SK-N-SH treated with all-trans-retinoic acid at 6 μM for 48 hours (cell line): ENCODE results near the gene SEC24D.

Experiments used
- ATAC-seq: fragments of 200-7000 bp; cut with Tn5 transposase; 3 replicates; pipeline ENCODE4 v1.9.1; 2020; ENCODE audit warnings: mild to moderate bottlenecking, moderate library complexity
- ARNTL ChIP-seq: fragments of 450-650 bp; formaldehyde crosslinking; IDR thresholded peaks from 2 replicates; pipeline ENCODE4 v1.5.0; 2020; ENCODE audit warnings: low read depth, mild to moderate bottlenecking, moderate library complexity, borderline replicate concordance
- BACH2 ChIP-seq: fragments of 250-450 bp; sonication (Bioruptor Pico); IDR thresholded peaks from 2 replicates; pipeline ENCODE4 v1.9.0; 2021; ENCODE audit warnings: mild to moderate bottlenecking, borderline replicate concordance
- CSDC2 ChIP-seq: fragments of 250-450 bp; sonication (Bioruptor Pico); IDR thresholded peaks from 2 replicates; pipeline ENCODE4 v1.5.0; 2020; ENCODE audit warnings: mild to moderate bottlenecking, moderate library complexity
- ESRRG ChIP-seq: fragments of 250-450 bp; sonication (Bioruptor Pico); IDR thresholded peaks from 2 replicates; pipeline ENCODE4 v1.6.1; 2021; ENCODE audit warnings: mild to moderate bottlenecking
- GLIS3 ChIP-seq: fragments of 250-450 bp; sonication (Bioruptor Pico); IDR thresholded peaks from 2 replicates; pipeline ENCODE4 v1.5.0; 2020; ENCODE audit warnings: mild to moderate bottlenecking, moderate library complexity
- ISL1 ChIP-seq: fragments of 250-450 bp; sonication (Bioruptor Pico); IDR thresholded peaks from 2 replicates; pipeline ENCODE4 v2.1.2; 2022; ENCODE audit warnings: mild to moderate bottlenecking, moderate library complexity
- OSR1 ChIP-seq: fragments of 250-450 bp; sonication (Bioruptor Pico); IDR thresholded peaks from 2 replicates; pipeline ENCODE4 v1.8.0; 2022; ENCODE audit warnings: moderate library complexity, mild to moderate bottlenecking, inconsistent platforms
- PATZ1 ChIP-seq: fragments of 250-450 bp; sonication (Bioruptor Pico); IDR thresholded peaks from 2 replicates; pipeline ENCODE4 v1.8.0; 2020; ENCODE audit warnings: mild to moderate bottlenecking, moderate library complexity, borderline replicate concordance
- POU6F1 ChIP-seq: fragments of 250-450 bp; sonication (Bioruptor Pico); IDR thresholded peaks from 2 replicates; pipeline ENCODE4 v1.8.0; 2021; ENCODE audit warnings: low read depth, mild to moderate bottlenecking, moderate library complexity, borderline replicate concordance
- PPARA ChIP-seq: fragments of 250-450 bp; sonication (Bioruptor Pico); IDR thresholded peaks from 2 replicates; pipeline ENCODE4 v1.5.0; 2020; ENCODE audit warnings: mild to moderate bottlenecking, borderline replicate concordance
- RARB ChIP-seq: fragments of 250-450 bp; sonication (Bioruptor Pico); IDR thresholded peaks from 2 replicates; pipeline ENCODE4 v1.8.0; 2021; ENCODE audit warnings: mild to moderate bottlenecking, moderate library complexity
- SNAI2 ChIP-seq: fragments of 250-450 bp; sonication (Bioruptor Pico); IDR thresholded peaks from 2 replicates; pipeline ENCODE4 v1.5.0; 2020; ENCODE audit warnings: mild to moderate bottlenecking, moderate library complexity
- TCF4 ChIP-seq: fragments of 250-450 bp; sonication (Bioruptor Pico); IDR thresholded peaks from 2 replicates; pipeline ENCODE4 v1.8.0; 2021; ENCODE audit warnings: mild to moderate bottlenecking, moderate library complexity, borderline replicate concordance
- TOX ChIP-seq: fragments of 250-450 bp; sonication (Bioruptor Pico); IDR thresholded peaks from 2 replicates; pipeline ENCODE4 v1.8.0; 2021; ENCODE audit warnings: mild to moderate bottlenecking, moderate library complexity, borderline replicate concordance
- ZC3H10 ChIP-seq: fragments of 250-450 bp; sonication (Bioruptor Pico); IDR thresholded peaks from 2 replicates; pipeline ENCODE4 v1.5.1; 2021; ENCODE audit warnings: mild to moderate bottlenecking, moderate library complexity
- ZFP3 ChIP-seq: fragments of 250-450 bp; sonication (Bioruptor Pico); IDR thresholded peaks from 2 replicates; pipeline ENCODE4 v1.5.0; 2020; ENCODE audit warnings: mild to moderate bottlenecking, moderate library complexity
- ZFP30 ChIP-seq: fragments of 450-650 bp; formaldehyde crosslinking; IDR thresholded peaks from 2 replicates; pipeline ENCODE4 v1.5.0; 2022; ENCODE audit warnings: mild to moderate bottlenecking, moderate library complexity
- ZNF70 ChIP-seq: fragments of 450-650 bp; formaldehyde crosslinking; IDR thresholded peaks from 2 replicates; pipeline ENCODE4 v1.5.0; 2020; ENCODE audit warnings: mild to moderate bottlenecking, moderate library complexity
- ZNF8 ChIP-seq: fragments of 450-650 bp; formaldehyde crosslinking; IDR thresholded peaks from 2 replicates; pipeline ENCODE4 v1.5.0; 2020; ENCODE audit warnings: mild to moderate bottlenecking, moderate library complexity
- TF ChIP-seq, protein P1 (sequence below): fragments of 250-450 bp; sonication (Bioruptor Pico); IDR thresholded peaks from 2 replicates; pipeline ENCODE4 v1.5.0; 2020; ENCODE audit warnings: mild to moderate bottlenecking, moderate library complexity
- TF ChIP-seq, protein P2 (sequence below): fragments of 250-450 bp; sonication (Bioruptor Pico); IDR thresholded peaks from 2 replicates; pipeline ENCODE4 v1.5.1; 2020; ENCODE audit warnings: low read depth, mild to moderate bottlenecking, moderate library complexity
- TF ChIP-seq, protein P3 (sequence below): fragments of 250-450 bp; sonication (Bioruptor Pico); IDR thresholded peaks from 2 replicates; pipeline ENCODE4 v1.5.1; 2021; ENCODE audit warnings: mild to moderate bottlenecking, moderate library complexity

SEC24D gene

DNA sequence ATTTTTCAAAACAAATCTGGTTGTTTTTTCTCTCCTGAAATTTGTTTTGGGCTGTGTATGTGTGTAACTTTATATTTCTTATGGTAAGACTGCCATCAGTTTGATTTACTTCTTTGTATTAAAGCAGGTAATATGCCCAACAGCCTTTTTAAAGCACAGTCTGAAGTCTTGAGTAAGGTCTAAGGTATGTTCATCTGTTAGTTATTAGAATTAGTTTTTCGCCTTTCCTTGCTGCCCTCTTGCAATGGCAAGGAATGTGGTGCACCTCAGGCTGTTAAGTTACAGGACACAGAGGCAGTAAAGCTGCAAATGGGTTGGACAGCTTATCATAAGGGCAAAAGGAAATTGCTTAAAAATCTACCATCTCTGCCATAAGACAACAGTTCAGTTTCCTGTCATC, 79.0 kb downstream of the SEC24D start:
- TF ChIP-seq TOX (CRISPR knock-in tag) (no peak), ZNF70 (CRISPR knock-in tag) (no peak), ZFP3 (no peak), PPARA (no peak), ISL1 (CRISPR knock-in tag) (no peak), CSDC2 (CRISPR knock-in tag) (no peak), ESRRG (no peak), PATZ1 (CRISPR knock-in tag) (no peak), TCF4 (no peak), ZFP30 (CRISPR knock-in tag) (no peak), ZC3H10 (CRISPR knock-in tag) (no peak), ZNF8 (CRISPR knock-in tag) (no peak), POU6F1 (CRISPR knock-in tag) (no peak), RARB (CRISPR knock-in tag) (no peak), BACH2 (no peak)
- TF ChIP-seq, protein P1, sequence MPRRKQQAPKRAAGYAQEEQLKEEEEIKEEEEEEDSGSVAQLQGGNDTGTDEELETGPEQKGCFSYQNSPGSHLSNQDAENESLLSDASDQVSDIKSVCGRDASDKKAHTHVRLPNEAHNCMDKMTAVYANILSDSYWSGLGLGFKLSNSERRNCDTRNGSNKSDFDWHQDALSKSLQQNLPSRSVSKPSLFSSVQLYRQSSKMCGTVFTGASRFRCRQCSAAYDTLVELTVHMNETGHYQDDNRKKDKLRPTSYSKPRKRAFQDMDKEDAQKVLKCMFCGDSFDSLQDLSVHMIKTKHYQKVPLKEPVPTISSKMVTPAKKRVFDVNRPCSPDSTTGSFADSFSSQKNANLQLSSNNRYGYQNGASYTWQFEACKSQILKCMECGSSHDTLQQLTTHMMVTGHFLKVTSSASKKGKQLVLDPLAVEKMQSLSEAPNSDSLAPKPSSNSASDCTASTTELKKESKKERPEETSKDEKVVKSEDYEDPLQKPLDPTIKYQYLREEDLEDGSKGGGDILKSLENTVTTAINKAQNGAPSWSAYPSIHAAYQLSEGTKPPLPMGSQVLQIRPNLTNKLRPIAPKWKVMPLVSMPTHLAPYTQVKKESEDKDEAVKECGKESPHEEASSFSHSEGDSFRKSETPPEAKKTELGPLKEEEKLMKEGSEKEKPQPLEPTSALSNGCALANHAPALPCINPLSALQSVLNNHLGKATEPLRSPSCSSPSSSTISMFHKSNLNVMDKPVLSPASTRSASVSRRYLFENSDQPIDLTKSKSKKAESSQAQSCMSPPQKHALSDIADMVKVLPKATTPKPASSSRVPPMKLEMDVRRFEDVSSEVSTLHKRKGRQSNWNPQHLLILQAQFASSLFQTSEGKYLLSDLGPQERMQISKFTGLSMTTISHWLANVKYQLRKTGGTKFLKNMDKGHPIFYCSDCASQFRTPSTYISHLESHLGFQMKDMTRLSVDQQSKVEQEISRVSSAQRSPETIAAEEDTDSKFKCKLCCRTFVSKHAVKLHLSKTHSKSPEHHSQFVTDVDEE: no peak
- TF ChIP-seq, protein P2, sequence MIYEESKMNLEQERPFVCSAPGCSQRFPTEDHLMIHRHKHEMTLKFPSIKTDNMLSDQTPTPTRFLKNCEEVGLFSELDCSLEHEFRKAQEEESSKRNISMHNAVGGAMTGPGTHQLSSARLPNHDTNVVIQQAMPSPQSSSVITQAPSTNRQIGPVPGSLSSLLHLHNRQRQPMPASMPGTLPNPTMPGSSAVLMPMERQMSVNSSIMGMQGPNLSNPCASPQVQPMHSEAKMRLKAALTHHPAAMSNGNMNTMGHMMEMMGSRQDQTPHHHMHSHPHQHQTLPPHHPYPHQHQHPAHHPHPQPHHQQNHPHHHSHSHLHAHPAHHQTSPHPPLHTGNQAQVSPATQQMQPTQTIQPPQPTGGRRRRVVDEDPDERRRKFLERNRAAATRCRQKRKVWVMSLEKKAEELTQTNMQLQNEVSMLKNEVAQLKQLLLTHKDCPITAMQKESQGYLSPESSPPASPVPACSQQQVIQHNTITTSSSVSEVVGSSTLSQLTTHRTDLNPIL (CRISPR knock-in tag): no peak
- TF ChIP-seq, protein P3, sequence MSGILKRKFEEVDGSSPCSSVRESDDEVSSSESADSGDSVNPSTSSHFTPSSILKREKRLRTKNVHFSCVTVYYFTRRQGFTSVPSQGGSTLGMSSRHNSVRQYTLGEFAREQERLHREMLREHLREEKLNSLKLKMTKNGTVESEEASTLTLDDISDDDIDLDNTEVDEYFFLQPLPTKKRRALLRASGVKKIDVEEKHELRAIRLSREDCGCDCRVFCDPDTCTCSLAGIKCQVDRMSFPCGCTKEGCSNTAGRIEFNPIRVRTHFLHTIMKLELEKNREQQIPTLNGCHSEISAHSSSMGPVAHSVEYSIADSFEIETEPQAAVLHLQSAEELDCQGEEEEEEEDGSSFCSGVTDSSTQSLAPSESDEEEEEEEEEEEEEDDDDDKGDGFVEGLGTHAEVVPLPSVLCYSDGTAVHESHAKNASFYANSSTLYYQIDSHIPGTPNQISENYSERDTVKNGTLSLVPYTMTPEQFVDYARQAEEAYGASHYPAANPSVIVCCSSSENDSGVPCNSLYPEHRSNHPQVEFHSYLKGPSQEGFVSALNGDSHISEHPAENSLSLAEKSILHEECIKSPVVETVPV (CRISPR knock-in tag): no peak

DNA sequence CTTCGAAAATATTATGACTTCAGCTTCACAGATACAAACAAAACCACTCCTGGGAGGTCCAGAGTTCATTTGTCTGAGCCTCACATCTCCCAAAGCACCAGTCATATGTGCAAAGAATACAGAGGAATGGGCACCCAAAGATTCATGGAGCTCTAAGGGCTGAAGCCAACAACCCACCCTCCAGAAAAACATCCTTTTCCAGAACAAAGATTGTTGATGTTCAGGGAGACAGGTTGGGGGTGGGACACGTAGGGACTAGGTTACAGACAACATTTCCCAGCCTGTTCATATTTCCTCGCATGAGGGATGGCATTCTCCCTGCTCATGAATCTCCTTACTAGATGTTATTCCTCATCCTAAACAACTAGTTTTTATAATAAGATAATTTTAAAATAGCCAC, 79.5 kb downstream of the SEC24D start:
- ATAC-seq: no peak
- TF ChIP-seq ZC3H10 (CRISPR knock-in tag) (no peak), RARB (CRISPR knock-in tag) (no peak), GLIS3 (CRISPR knock-in tag) (no peak), SNAI2 (CRISPR knock-in tag) (no peak), PPARA (no peak), OSR1 (CRISPR knock-in tag) (no peak), TCF4 (no peak), TOX (CRISPR knock-in tag) (no peak), PATZ1 (CRISPR knock-in tag) (no peak), CSDC2 (CRISPR knock-in tag) (no peak), ESRRG (no peak), POU6F1 (CRISPR knock-in tag) (no peak), ZNF8 (CRISPR knock-in tag) (no peak), BACH2 (no peak), ZFP3 (no peak), ARNTL (CRISPR knock-in tag) (no peak)
- TF ChIP-seq, protein P3 (CRISPR knock-in tag): no peak

More for the DNA sequence above, 79.0 kb downstream of the SEC24D start:
- ATAC-seq: peak; percentile 68
